PC-3 (cell line): ENCODE data around the gene AQP6.

ENCODE experiments used
- CTCF ChIP-seq: fragments of 300-600 bp; sonication (generic); conservative IDR thresholded peaks from 2 replicates; pipeline ENCODE4 v1.5.1; 2017; ENCODE audit warnings: antibody characterized with exemption, low read depth, mild to moderate bottlenecking, low read length
- EZH2phosphoT487 ChIP-seq: fragments of 300-600 bp; sonication (generic); IDR thresholded peaks from 2 replicates; pipeline ENCODE4 v1.6.1; 2018; ENCODE audit warnings: mild to moderate bottlenecking, antibody characterized with exemption, low read length, borderline replicate concordance

GRCh38 chr12:50025187-50026059, 52.7 kb downstream of the AQP6 start, which contains the start of gene RACGAP1:
- TF ChIP-seq EZH2phosphoT487 (no peak), CTCF (no peak)
